Right cardiac atrium (tissue), 5 donors: Measurements from ENCODE around the gene TFPT. TPM values are rescaled to one million over a fixed set of nuclear protein-coding genes. Genes with fewer than 3 reads are reported as not detected.
"Not testable (repeated sequence)": the region's sequence is repeated elsewhere in the genome, so short reads cannot be mapped to it uniquely, and the experiment has no call there.

Experiments used
- ATAC-seq, 2 donors: fragments of 200-7000 bp; cut with Tn5 transposase; one replicate each; pipeline versions ENCODE4 v1.8.0 to v1.9.1; 2020; ENCODE audit warnings: moderate library complexity in 2 of 2, mild to moderate bottlenecking in 1 of 2
- DNase-seq, 3 donors: peaks; one replicate each; pipeline ENCODE4 v3.0.0-alpha.2; 2020
- H3K27ac ChIP-seq: one replicate; pipeline ENCODE4 v1.5.1; 2013; ENCODE audit warnings: mild to moderate bottlenecking, low read length, control low read depth, moderate library complexity
- H3K27me3 ChIP-seq: one replicate; pipeline ENCODE4 v1.6.1; 2013; ENCODE audit not compliant: control insufficient read depth, insufficient read depth
- H3K4me1 ChIP-seq: one replicate; pipeline ENCODE4 v1.6.1; 2013; ENCODE audit warnings: low read length; ENCODE audit not compliant: control insufficient read depth, insufficient read depth
- H3K4me3 ChIP-seq: one replicate; pipeline ENCODE4 v1.5.1; 2013; ENCODE audit warnings: low read length, control low read depth
- H3K9me3 ChIP-seq: one replicate; pipeline ENCODE4 v1.6.1; 2013; ENCODE audit warnings: low read length; ENCODE audit not compliant: control insufficient read depth
- WGBS: extraction: QIAGEN DNeasy Blood & Tissue Kit; methylation state at CpG from one replicate; pipeline ENCODE4 v1.1.7; 2013; 5-methylcytosine and 5-hydroxymethylcytosine counted together
- intact Hi-C, 4 donors: fragments of 100-400 bp; cut with DNase I; formaldehyde crosslinking; loops; one replicate each; pipeline versions ENCODE4 v1.11.0 to v1.14.0; 2022 to 2023
- polyA plus RNA-seq: library from polyadenylated mRNA; stranded (reverse); fragments of 200-250 nt; gene quantifications from one replicate; pipeline ENCODE4 v1.2.3, GENCODE V29; 2013
- total RNA-seq, 4 donors: library from RNA; stranded (reverse); fragmentation: NEBNext Ultra II Directional; extraction: Animal tissue kit (Norgen Biotek cat#: 25700); gene quantifications; one replicate each; pipeline ENCODE4 v1.2.1, GENCODE V29; 2021
- donor health status: healthy with polysubstance abuse.
- donor health status: DM: no; HTN: yes; CAD: no.
- donor health status: DM: no; HTN: no; CAD: no.
- donor health status: DM: no; HTN: yes; CAD: no; lungs with severe emphysema.
- donor health status: DM: yes; HTN: yes; CAD: no.

TFPT gene
- total and polyA plus RNA-seq, 5 donors: 15.8 to 19.8 (median 16.9) TPM

DNA sequence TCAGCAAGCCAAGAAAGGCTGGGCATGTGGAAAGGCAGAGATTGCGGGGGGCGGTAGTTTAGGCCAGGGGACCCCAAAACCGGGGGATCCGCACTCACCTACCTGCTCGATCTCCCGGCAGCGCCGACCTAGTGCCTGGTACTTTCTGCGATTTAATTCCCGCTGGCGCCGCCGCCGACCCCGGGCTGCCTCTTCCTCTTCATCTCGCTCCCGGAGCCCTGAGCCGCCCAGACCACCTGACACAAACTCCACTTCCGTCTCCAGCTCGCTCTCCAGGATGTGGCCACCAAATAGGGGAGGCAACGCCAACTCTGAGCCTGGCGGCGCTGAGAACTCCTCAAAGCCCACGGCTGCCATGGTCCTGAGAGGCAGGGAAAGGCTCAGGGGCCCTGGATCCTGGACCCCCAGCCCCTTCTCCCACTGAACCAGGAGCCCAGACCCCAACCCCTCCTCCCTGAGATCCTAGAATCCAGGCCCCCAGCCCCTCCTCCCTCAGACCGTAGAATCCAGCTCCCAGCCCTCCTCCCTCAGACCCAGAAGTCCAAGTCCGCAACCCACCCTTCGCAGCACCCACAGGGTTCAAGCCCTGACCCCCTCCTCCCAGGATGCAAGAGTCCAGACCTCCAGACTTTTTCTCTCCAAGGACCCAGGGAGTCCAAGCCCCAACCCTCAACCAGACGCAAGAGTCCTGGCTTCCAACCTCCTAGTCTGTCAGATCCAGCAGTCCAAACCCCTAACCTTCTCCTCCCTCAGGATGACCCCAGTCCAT is 933 bp downstream of the TFPT start:
- H3K27ac ChIP-seq: no peak overlapping the region
- 17% methylated on average over 28 of the region's 28 CpGs for WGBS
- ATAC-seq (peak; percentile 22 to 52), DNase-seq (peak in 2 of 3 donors; percentile 67 to 75)
- no peaks in the 10 kb centered on the region for H3K27me3 ChIP-seq
- peak overlapping the region; percentile 80 for H3K4me3 ChIP-seq
- intact Hi-C loops: no loop called here
- peaks cover 6% of the 10 kb centered on the region for H3K4me1 ChIP-seq
- no peaks in the 10 kb centered on the region for H3K9me3 ChIP-seq

DNA sequence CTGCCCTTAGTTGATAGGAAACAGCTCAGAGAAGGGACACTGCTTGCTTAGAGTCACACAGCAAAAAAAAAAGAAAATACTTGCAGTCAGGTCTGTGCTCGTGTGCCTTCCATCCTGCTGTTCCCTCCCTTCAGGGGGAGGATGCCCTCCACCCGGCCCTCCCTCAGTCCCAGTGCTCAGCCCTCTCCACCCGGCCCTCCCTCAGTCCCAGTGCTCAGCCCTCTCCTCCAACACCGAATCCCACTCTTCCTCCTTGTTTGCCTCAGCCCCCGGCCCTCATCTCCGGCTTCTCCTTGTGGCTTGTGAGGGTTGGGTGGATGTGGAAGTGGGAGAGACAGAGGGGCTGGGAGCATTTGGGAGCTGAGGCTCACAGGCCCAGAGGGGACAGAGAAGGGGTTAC is 5.8 kb downstream of the TFPT start:
- Histone ChIP-seq H3K9me3 (no peaks in the 10 kb centered on the region), H3K27me3 (no peaks in the 10 kb centered on the region), H3K4me3 (no peak overlapping the region), H3K27ac (no peak overlapping the region), H3K4me1 (peaks cover 4% of the 10 kb centered on the region)
- 72% methylated on average over 6 of the region's 6 CpGs for WGBS
- DNase-seq (no peak), ATAC-seq (no peak)
- intact Hi-C loops: no loop called here

DNA sequence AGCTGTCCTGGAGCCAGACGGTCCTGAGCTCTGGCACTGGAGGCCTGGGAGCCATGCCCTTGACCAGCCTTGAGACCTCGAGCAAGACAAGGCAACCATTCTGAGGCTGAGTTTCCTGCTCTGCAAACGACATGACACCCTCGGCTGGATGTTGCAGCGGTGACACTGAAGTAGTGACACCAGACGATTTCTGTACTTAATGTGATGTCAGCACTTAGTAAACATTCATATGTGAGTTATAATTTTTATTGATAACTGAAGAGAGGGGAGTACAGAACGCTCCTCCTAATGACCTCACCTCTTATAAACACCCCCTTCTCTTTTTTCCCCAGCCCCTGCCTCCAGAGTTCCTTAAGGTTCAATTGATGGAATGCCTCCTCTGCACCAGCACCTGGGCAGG is 7.0 kb downstream of the TFPT start:
- H3K4me1 ChIP-seq: no peaks in the 10 kb centered on the region
- H3K27me3 ChIP-seq: no peaks in the 10 kb centered on the region
- no peak overlapping the region for H3K27ac ChIP-seq
- ATAC-seq (no peak), DNase-seq (no peak)
- H3K9me3 ChIP-seq: no peaks in the 10 kb centered on the region
- intact Hi-C loops: no loop called here
- WGBS: 75% methylated on average over 7 of the region's 7 CpGs
- H3K4me3 ChIP-seq: no peak overlapping the region

DNA sequence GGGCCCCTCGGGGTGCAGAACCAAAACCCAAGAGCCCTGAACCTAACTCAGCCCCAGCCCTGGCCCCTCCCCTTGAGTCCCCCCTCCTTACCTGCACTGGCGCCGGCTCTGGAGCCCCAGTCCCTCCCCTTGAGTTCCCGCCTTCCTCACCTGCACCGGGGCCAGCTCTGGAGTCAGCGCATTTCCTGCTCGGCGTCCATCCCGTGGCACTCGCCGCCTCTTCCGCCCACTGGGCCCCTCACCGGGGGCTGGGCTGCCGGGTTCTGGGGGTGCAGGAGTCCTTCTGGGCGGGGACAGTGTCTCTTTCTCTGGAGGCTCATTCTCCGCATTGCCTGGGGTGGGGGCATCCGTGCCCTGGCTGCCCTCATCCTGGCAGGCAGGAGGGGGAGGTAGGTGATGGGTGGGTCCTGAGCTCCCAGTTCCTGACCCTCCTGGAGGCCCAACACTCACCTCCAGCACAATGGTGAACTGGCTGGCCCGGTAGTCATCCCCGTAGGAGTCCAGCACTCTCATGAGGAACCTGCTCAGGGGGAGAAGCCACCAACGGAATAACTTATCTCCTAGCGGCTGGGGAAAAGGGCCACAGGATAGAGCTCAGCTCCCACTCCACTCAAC is 7.5 kb downstream of the TFPT start:
- Histone ChIP-seq H3K4me1 (no peaks in the 10 kb centered on the region), H3K9me3 (no peaks in the 10 kb centered on the region), H3K27ac (no peak overlapping the region), H3K4me3 (no peak overlapping the region), H3K27me3 (no peaks in the 10 kb centered on the region)
- DNase-seq (no peak), ATAC-seq (no peak)
- intact Hi-C loops: no loop called here
- WGBS: 77% methylated on average over 21 of the region's 21 CpGs

DNA sequence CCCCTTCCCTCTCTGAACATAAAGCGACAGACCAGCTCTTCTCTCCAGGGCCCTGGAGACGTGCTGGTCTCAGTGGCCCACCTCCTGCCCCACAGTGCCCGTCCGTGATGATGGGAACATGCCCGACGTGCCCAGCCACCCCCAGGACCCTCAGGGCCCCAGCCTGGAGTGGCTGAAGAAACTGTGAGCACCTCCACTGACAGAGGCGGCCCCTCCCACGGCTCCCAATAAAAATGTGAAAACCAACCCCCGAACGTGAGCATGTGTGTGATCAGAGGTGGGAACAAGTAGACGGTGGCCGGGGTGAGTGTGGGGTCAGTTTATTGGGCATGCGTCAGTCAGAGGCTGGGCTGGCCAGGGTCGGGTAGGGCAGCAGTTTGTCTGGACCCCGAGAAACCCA is 8.7 kb downstream of the TFPT start:
- ATAC-seq: no peak
- no peak overlapping the region for H3K4me3 ChIP-seq
- 72% methylated on average over 15 of the region's 15 CpGs for WGBS
- no peaks in the 10 kb centered on the region for H3K27me3 ChIP-seq
- no peaks in the 10 kb centered on the region for H3K4me1 ChIP-seq
- H3K9me3 ChIP-seq: no peaks in the 10 kb centered on the region
- DNase-seq: no peak
- intact Hi-C loops: no loop called here
- H3K27ac ChIP-seq: no peak overlapping the region

DNA sequence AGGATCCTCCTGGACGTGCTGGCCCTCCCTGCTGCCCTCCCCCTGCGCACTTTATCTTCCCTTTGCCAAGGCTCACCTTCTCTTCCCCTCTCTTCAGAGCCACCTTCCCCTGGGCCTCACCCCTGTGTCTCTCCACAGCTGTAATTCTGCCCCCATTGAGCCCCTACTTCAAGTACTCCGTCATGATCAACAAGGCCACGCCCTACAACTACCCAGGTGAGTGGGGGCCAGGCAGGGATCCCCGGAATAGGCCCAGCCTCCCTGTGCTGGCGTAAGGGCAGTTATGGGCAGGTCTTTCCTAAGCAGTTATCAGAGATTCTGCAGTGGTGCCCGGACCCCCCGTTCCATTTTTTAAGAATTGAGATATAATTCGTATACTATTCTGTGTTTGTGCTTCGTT is 9.7 kb downstream of the TFPT start:
- ATAC-seq: no peak
- 92% methylated on average over 10 of the region's 10 CpGs for WGBS

DNA sequence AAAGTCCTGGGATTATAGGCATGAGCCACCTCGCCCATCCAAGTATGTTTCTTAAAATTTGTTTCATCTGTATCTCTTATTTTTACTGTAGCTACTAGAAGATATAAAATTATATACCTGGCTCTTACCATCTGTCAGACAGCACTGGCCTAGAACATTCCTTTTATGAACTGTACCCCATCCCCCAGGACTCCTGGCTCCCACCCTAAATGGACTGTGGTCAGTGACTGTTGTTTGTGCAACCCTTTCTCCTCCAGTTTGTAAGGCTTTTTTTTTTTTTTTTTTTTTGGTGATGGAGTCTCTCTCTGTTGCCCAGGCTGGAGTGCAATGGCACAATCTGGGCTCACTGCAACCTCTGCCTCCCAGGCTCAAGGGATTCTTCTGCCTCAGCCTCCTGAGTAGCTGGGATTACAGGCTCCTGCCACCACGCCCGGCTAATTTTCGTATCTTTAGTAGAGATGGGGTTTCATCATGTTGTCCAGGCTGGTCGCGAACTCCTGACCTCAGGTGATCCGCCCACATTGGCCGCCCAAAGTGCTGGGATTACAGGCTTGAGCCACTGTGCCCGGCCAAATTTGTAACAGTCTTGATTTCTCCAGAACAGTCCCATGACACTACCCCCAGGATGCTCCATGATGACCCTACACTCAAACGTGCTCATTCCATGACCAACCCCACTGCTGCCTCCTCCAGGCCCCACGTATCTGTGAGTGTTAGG is 10.3 kb downstream of the TFPT start:
- Histone ChIP-seq H3K27me3 (no peaks in the 10 kb centered on the region), H3K9me3 (no peaks in the 10 kb centered on the region), H3K27ac (no peak overlapping the region), H3K4me3 (no peak overlapping the region), H3K4me1 (no peaks in the 10 kb centered on the region)
- intact Hi-C loops: no loop called here
- ATAC-seq: no peak
- WGBS: 90% methylated on average over 11 of the region's 11 CpGs
- no peak for DNase-seq

More for the DNA sequence above, 9.7 kb downstream of the TFPT start:
- DNase-seq: no peak
- Histone ChIP-seq H3K27ac (no peak overlapping the region), H3K27me3 (no peaks in the 10 kb centered on the region), H3K4me1 (no peaks in the 10 kb centered on the region), H3K9me3 (no peaks in the 10 kb centered on the region), H3K4me3 (no peak overlapping the region)
- intact Hi-C loops: no loop called here

DNA sequence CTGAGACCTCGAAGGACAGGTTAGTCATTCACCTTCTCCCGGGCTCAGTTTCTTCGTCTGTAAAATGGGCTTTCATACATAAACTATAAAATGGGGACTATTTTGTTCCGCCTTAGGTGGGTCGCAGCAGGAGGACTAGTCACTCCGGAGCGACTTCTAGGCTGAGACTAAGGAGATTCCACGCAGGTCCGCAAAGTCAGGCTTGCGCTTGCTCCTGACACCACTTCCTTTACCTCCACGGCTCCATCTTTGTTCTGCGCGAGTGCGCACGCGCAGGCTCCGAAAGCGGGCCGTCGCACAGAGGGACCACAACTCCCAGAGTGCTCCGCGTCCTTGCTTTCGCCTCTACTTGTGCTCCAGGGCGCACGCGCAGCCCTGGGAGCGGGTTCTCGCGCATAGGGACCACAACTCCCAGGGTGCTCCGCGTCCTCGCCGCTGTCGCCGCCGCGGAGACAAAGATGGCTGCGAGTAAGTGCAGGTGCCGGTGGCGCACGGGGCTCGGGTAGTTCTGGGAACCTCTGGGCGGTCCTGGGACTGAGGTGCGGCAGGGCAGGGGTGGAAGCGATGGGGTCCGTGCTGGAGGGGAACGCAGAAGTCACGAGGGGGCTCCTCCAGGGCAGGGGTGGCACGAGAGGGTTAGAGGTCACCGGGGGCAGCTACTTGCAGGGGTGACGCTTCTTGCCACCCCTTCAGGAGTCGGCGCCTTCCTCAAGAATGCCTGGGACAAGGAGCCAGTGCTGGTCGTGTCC is 12.9 kb downstream of the TFPT start, which contains the start of gene NDUFA3:
Gene NDUFA3, plus strand, starts transcription at position 435 of the 749 bp plus-strand sequence. Its CDS starts 24 bp downstream, at position 459.
- Histone ChIP-seq H3K27me3 (no peaks in the 10 kb centered on the region), H3K27ac (peak within 1 kb of the TSS; percentile 38), H3K4me1 (no peaks in the 10 kb centered on the region), H3K9me3 (no peaks in the 10 kb centered on the region), H3K4me3 (peak within 1 kb of the TSS; percentile 72)
- peak; percentile 99 to 100 (median 99) for DNase-seq
- intact Hi-C loops: no loop called here
- peak; percentile 99 for ATAC-seq
- 3% methylated on average over 54 of the region's 54 CpGs for WGBS

DNA sequence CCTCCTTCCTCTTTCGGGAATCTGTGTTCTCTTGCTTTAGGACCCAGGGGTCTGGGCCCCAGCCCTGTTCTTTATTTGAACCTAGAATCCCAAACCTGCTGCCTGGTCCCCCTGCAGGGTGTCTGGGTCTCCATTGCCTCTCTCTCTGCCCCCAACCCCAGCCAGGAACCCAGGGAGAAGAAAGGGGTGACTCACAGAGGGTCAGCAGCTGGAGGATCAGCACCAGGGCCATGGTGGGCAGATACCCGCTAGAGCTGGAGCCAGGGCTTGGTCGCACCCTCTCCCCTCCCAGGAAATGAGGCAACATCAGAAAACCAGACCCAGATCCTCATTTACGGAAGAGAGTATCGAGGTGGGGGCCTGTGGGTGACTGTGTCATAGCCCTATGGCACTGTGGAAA is 14.9 kb downstream of the TFPT start, which contains the start of gene OSCAR:
Gene OSCAR, minus strand, starts transcription at position 243 of the 400 bp plus-strand sequence. Its CDS starts 11 bp downstream, at position 232.
- no peaks in the 10 kb centered on the region for H3K27me3 ChIP-seq
- DNase-seq (peak in 2 of 3 donors; percentile 61 to 64), ATAC-seq (no peak)
- no peak within 1 kb of the TSS for H3K27ac ChIP-seq
- intact Hi-C loops: no loop called here
- no peaks in the 10 kb centered on the region for H3K4me1 ChIP-seq
- WGBS: 36% methylated on average over 5 of the region's 5 CpGs
- H3K9me3 ChIP-seq: no peaks in the 10 kb centered on the region
- no peak within 1 kb of the TSS for H3K4me3 ChIP-seq

DNA sequence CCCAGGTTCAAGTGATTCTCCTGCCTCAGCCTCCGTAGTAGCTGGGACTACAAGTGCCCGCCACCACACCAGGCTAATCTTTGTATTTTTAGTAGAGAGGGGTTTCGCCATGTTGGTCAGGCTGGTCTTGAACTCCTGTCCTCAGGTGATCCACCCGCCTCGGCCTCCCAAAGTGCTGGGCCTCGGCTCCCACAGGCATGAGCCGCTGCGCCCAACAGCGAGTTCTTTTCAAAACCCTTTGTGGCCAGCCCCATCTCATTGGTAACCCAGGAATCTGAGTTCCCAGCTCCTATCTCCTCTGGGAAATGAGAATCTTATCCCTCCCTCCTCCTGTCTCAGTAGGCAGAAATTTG is 15.6 kb downstream of the TFPT start:
- H3K4me3 ChIP-seq, H3K27ac ChIP-seq, intact Hi-C loops, H3K9me3 ChIP-seq, ATAC-seq, DNase-seq, H3K27me3 ChIP-seq, H3K4me1 ChIP-seq: not testable (repeated sequence)
- 83% methylated on average over 9 of the region's 9 CpGs for WGBS
